Activated gamma-delta T cell treated with anti-CD3 and anti-CD28 coated beads, Interleukin-2, amount 50 U/mL, for 16 hours (primary cell): ENCODE data around the gene EYS.

Source experiments
- DNase-seq: peaks from one replicate; pipeline ENCODE4 v3.0.0-alpha.2; 2020; ENCODE audit warnings: low read depth

The EYS gene

GRCh38 chr6:64949257-64949656, 757.8 kb downstream of the EYS start:
- no peak for DNase-seq

GRCh38 chr6:64948261-64948660, 758.8 kb downstream of the EYS start:
- DNase-seq, result no peak

- no peak for DNase-seq
Measured at GRCh38 chr6:64945450-64945849, 761.6 kb downstream of the EYS start.

GRCh38 chr6:64932486-64932885, 774.5 kb downstream of the EYS start:
- DNase-seq, result no peak

GRCh38 chr6:64930681-64931080, 776.3 kb downstream of the EYS start:
- DNase-seq, result no peak

GRCh38 chr6:64926051-64926450, 781.0 kb downstream of the EYS start:
- no peak for DNase-seq

GRCh38 chr6:64920257-64920656, 786.8 kb downstream of the EYS start:
- DNase-seq, result no peak

GRCh38 chr6:64914124-64914523, 792.9 kb downstream of the EYS start:
- DNase-seq, result no peak

- no peak for DNase-seq
Measured at GRCh38 chr6:64912966-64913365, 794.1 kb downstream of the EYS start.

- DNase-seq, result no peak
Measured at GRCh38 chr6:64908104-64908503, 798.9 kb downstream of the EYS start.

- DNase-seq, result no peak
Measured at GRCh38 chr6:64904616-64905015, 802.4 kb downstream of the EYS start.

GRCh38 chr6:64902596-64902995, 804.4 kb downstream of the EYS start:
- DNase-seq, result no peak

- no peak for DNase-seq
Measured at GRCh38 chr6:64896939-64897338, 810.1 kb downstream of the EYS start.

GRCh38 chr6:64895945-64896344, 811.1 kb downstream of the EYS start:
- DNase-seq, result no peak

GRCh38 chr6:64890609-64891008, 816.4 kb downstream of the EYS start:
- no peak for DNase-seq

- DNase-seq, result no peak
Measured at GRCh38 chr6:64889144-64889543, 817.9 kb downstream of the EYS start.

GRCh38 chr6:64874776-64875175, 832.2 kb downstream of the EYS start:
- DNase-seq, result no peak

GRCh38 chr6:64872633-64873032, 834.4 kb downstream of the EYS start:
- no peak for DNase-seq

- DNase-seq, result no peak
Measured at GRCh38 chr6:64861039-64861651, 845.9 kb downstream of the EYS start.

GRCh38 chr6:64860203-64860602, 846.8 kb downstream of the EYS start:
- no peak for DNase-seq

- DNase-seq, result no peak
Measured at GRCh38 chr6:64850121-64850520, 856.9 kb downstream of the EYS start.

- no peak for DNase-seq
Measured at GRCh38 chr6:64848467-64848866, 858.6 kb downstream of the EYS start.

- DNase-seq, result no peak
Measured at GRCh38 chr6:64847396-64847795, 859.6 kb downstream of the EYS start.

- DNase-seq, result no peak
Measured at GRCh38 chr6:64838726-64839125, 868.3 kb downstream of the EYS start.

GRCh38 chr6:64831680-64832079, 875.3 kb downstream of the EYS start:
- no peak for DNase-seq
